Activated CD8-positive, alpha-beta memory T cell treated with anti-CD3 and anti-CD28 coated beads for 4 hours (primary cell): Measurements from ENCODE around the gene CLNK.

Experiments used
- DNase-seq, 2 donors: peaks; one replicate each; pipeline ENCODE4 v3.0.0-alpha.2; 2020; ENCODE audit warnings: low read depth in 2 of 2

The CLNK gene

DNA sequence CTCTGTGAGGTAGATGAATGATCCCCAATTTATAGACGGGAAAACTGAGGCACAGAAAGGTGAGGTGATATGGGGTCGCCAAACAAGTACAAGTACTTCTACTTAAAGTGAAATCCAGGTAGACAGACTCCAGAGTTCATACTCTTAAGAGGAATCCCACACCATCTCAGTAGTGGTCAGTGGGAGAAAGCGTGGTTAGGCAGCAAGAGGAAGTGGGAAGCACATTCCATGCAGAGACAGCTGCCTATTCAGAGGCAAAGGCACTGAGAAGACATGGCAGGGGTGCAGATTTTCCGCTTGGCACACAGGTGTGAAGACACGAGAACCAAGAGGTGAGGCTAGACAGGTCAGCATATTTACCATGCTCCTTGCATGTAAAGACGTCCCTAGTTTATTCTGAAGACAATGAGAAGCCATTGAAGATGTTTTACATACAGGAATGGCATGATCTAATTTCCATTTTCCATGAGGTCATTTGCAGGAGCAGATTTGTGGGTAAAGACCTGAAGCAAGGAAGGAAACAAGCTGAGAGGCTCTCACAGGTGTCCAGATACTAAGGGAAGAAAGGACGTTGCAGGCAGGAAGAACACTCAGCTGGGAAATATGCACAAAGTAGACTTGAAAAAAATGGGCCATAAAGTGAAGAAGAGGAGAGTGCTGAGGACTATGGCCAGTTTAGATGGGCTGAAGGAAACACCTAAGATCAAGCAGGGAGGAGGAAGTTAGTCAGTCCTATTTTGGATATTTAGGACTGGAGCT lies 17.3 kb upstream of the CLNK start:
- no peak for DNase-seq

DNA sequence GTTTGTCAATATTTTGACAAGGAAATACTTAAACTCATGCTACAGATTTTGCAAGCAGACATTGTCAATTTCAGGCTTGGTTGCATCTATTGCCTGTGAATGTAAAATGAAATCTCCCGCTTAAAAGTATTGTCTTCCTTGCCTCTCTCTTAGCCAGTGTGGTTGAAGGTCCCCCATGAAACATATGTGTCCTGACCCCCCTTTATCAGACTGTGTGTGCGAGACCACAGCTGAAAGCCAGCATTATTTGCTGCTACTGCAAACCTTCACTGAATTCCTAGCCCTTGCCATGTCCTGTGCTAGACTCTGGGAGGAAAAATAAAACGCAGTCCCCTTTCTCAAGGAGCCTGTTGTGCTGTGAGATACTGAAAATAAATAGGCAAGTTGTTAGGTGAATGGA lies 16.6 kb upstream of the CLNK start:
- DNase-seq: no peak

DNA sequence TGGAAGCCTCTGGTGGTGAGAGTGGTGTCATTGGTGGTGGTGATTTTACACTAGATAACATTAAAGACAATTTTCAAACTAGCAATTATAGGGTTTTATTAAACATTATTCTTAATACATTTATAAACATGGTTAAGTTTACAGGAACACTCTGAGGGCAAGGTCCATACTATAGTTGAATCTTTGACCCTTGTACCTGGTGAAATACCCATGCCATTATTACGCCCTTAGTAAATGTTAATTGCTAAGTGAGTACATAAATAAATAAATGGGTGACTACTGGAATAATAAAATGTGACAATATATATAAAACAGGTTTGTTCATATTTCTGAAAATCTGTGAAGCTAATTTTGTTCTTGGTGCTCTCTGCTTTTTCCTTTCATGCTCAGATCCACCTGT lies 13.6 kb upstream of the CLNK start:
- DNase-seq: no peak

DNA sequence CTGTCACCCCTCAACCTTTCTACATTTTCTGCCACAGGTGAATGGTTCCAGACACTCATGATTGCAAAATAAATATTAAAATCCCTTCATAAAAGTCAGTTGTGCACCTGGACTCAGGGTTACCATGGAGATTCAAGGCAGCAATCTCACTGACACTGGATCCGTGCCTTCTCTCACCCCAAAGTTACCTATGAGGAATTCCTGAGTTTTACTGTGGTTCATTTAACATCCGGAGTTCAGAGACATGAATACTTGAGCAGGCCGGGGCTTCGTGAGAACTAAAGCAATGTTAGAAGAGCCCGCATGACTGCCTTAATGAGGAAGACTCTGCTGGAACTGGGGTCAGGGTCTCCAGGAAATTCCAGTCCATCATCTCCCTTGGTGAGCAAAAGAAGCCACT lies 12.5 kb upstream of the CLNK start:
- no peak for DNase-seq

DNA sequence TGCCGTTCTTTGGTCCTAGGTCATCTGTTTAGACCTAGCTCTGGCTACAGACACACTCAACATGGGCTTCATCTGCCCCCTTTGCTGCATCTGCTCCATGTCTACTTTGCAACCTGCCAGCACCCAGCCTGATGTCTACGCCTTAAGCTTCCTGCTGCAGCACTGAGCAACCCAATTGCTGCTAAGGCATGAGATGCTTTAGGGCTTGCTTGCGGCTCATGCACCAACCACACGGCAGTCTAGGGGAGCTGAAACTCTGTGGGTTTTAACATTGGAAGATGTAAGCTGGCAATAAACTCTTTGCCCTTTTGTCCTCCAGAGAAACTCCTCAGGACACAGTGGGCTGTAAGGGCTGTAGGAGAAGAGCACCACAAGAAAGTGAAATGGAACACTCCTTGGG lies 11.7 kb upstream of the CLNK start:
- DNase-seq: no peak

DNA sequence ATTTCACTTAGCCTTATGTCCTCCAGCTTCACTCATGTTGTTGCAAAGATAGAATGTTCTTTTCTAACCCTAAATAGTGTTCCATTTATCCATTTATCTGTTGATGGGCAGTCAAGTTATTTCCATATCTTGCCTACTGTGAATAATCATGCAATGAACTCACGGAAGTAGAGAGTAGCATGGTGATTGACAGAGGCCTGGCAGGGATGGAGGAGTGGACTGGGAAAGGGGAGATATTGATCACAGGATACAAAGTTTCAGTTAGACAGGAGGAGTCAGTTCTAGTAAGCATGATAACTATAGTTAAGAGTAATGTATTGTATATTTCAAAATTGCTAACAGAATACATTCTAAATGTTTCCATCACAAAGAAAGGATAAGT lies 10.3 kb upstream of the CLNK start:
- DNase-seq: no peak

DNA sequence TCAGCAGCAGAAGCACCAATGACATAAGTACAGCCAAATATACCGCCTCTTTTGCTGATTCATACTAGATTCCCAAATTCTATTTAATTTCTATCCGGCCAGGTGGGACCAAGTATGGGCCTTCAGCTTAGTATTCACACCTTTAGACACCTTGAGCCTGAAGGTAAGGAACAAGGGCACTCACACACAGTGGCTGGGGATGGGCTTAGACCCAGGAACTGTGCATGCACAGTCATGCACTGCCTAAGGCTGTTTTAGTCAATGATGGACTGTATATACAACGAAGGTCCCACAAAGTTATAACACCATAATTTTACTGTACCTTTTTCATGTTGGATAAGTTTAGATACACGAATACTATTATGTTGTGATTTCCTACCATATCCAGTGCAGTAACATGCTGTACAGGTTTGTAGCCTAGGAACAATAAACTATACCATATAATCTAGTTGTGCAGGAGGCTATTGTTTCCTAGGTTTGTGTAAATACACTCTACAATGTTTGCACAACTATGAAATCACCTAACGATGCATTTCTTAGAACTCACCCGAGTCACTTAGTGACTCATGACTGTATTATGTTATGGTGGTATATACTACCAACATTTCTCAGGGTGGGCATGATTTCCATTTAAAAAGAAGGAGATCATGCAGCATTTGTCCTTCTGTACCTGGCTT lies 9.7 kb upstream of the CLNK start:
- no peak for DNase-seq

DNA sequence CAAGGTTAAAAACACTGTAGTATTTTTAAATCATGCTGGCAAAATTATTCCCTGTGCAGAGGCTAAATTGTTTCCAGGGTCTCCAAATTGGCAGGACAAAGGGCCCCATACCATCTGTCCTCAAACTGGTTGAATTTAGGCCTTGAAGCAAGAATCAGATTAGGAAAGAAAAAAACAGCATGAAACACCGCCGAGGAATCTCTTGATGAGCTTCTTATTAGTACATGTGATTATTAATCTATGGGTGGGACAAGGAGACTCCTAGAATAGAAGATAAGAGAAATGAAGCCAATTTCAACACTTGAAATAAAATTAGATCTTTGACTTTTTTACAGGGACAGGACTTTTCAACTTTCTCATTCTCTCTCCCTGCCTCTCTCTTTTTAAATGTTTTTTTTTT lies 7.1 kb upstream of the CLNK start:
- DNase-seq: no peak

DNA sequence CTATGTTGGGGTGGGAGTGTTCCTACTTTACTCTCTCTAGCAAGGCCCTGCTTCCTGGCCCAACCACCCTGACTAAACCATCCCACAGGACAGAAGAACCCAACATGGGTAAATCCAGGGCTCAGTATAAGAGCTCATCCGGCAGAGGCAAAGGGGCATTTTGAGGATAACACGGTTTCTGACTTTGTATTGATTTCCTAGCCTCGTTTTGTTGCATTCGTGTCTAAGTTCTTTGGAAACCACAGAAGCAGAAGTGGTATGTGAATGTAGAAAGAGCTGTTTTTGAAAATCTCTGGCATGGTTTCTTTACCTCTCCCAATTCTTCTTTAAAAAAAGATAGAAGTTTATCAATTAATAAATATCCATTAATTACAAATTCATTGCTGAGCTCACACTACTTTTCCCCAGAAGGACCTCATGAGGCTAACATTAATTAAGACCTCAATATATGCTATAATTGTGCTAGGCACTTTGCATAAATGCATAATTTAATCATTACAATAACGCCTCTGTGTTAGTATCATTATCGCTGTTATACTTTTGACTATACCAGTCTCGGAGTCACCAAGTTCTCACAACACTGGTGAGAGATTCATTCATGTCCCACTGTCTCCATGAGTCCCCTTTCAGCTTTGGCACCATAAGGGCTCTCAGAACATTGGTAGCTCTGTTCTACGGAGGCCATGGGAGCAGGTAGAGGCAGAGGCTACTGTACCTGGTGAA lies 5.8 kb upstream of the CLNK start:
- DNase-seq: no peak

DNA sequence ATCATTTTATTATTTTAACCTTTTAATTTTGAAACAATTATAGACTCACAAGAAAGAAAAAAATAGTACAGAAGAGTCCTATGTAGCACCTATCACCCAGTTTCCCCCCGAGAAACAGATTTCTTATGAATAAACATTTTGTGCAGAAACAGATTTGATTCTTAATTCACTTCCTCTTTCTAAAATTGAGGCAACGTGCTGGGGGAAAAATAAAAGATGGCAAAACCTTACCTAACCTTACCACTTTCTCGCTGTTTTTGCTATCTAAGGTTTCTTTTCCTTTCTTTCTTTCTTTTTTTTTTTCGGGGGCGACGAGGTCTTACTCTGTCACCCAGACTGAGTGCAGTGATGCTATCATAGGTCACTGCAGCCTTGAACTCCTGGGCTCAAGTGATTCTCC lies 4.3 kb upstream of the CLNK start:
- DNase-seq: no peak

DNA sequence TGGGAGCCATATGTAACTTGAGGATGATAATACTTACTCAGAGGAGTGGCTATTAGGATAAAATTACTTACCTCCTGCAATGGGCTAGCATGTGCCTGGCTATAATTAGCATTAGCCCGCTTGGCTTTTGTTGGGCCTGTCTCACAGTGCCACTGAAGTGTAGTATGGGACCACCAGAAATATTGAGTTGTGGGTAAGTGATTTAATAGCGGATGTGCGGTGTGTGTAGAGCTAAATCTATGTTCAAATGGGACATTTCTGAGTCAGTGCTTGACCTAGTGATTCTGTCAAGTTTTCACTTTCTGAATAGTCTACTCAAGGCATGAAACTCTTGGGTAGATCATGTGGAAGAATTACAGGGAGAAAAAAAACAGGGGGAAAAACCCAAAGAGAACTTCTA lies 3.5 kb upstream of the CLNK start:
- DNase-seq: no peak

DNA sequence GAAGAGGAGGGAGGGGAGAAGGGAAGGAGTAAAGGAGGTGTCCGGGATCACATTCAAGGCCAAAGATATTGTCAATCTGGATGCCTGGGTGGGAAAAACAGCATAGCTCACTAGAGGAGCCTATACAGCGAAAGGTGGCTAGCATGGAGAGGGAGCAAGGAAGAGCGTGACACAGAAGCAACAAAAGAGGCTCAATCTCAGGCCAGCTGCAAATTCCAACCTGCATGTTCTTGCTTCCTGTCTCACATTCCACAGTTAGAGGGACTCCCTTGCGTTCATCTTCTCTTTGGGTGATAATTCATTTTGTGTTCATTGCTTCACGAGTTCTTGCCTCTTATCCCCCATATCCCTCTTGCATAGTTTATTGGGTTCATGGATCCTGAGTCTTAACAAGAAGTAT lies 3.0 kb upstream of the CLNK start:
- DNase-seq: no peak

DNA sequence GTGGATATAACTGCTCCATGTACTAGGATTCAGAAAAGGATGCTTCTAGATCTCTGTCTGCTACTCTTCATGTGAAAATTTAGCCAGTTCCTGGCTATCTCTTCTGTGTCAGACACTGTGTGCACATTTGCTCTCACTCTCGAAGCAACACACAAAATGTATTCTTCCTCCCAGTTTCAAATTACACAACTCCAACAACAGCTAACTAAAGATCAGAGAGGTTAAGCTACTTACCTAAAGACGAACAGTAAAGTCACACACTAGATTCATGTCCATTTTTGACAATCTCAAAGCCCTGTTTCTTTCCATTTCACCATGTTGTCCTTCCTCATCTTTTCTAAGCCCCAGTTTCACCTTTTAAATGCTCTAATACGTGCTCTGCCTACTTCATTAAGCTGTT lies 2.2 kb downstream of the CLNK start:
- no peak for DNase-seq

DNA sequence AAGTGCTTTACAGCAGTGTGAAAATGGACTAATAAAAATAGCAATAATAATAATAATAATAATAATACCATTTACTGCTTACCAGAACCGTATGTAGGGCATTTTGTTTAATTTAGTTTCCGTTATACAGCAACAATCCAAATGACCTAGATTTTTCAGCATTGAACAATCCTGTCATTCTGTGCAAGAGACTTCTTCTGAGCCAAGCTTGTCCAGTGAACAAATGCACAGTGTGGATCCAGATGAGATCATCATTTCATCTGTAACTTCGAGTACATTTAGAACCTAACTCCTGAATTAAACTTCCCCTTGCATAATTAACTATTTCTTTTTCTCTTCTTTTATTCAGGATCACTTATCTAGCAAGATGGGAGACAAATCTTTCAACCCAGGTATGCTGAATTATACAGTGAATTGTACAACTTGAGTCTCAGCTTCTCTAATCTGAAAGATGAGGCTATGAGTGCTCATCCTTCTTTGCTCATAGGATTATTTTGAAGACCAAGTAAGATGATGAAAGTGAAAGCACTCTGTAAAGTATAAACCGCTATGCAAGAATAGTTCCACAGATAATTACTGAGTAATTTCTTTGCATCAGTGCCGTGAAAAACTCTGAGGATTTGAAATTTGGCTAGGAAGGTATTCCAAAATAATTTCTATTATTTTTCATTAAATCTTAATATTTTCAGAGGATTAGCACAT lies 6.6 kb downstream of the CLNK start:
- no peak for DNase-seq

DNA sequence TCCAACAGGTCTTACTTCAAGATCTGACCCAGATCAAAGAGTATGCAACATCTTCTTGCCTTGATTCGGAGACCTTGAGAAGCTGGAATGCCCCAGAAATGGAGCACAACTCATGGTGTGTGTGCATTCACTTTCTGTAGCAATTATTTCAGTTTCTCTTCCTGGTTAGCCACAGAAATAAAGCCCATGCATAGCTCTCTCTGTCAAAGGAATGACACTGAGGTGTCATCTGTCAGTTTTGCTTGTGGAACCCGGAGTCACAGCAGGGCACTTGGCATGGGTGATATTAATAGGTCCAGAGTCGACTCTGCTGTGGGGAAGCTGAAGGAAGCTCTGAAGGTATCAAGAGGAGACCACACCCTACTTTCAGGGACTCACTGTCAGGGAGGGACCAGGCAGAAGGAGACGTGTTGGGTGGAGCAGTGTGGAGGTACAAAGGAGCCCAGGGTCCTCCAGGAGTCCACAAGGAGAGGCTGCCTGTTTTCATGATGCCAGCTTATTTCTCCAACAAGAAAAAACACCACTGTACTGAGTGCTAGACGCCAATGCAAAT lies 10.7 kb downstream of the CLNK start:
- DNase-seq: no peak

DNA sequence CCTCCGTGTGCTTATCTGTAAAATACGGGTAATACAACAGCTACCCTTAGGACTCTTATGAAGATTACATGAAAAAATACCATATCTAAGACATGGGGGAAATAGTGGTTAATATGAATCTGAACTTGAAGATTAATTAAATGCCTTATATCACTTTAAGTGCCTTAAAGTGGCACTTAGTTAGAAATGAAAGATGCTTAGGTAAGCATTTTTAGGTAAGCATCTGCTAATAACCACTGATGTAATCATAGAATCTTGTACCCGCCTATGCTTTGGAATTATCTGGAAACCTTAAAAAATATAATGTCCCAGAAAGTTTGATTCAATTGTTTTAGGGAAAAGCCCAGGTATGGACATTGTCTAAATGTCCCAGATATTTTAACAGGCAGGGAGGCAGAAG lies 12.2 kb downstream of the CLNK start:
- DNase-seq: no peak

DNA sequence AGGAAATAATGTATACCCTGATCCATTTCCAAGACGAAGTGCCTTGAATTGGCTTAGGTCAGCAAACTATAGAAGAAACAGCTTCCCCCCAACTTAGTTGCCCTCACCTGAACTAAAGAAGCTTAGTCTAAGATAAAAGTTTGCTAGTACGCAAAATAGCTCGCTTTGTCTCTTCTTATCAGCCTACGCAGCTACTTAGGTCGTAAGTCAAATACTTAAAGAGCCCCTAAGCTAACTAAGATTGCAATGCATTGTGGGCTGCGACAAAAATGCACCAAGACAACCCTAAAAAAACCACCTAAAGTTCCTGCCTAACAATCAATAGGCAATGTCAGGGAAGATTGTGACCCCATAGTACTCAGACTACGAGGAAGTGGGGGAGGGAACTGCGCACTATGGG lies 12.8 kb downstream of the CLNK start:
- no peak for DNase-seq

DNA sequence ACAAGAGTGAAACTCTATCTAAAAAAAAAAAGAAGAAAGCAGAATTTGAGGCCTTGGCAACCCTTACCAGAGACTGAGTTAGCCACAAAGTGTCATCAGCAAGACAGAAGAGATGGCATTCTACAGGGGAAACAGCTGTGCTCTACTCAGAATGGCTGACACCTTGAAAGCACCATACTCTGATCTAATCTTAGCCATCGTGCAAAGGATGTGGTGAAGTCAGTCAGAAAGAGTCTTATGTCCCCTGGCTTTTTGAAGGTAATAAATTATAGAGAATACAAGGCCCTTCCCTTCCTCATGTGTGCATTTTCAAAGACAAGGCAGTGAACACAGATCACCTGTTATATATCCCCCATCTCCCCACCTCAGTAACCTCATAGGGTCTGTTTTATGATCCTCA lies 13.2 kb downstream of the CLNK start:
- no peak for DNase-seq

DNA sequence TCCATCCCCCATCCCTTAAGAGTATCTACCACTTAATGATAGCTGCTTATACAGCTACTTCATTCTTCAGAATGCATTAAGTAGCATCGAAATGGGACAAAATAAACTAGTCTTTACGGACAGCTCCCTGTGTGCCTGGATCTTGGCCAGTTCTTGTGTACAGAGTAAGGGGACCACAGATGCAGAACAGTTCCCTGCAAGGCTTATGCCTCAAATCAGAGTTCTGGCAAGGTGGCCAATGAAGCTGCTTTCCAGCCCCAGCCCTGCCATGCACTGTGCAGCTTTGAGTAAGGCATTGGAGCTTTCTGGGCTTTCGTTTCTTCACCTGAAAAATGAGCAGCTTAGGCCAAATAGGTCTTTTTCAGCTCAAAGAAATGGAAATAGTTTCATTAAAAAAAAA lies 14.2 kb downstream of the CLNK start:
- DNase-seq: no peak

DNA sequence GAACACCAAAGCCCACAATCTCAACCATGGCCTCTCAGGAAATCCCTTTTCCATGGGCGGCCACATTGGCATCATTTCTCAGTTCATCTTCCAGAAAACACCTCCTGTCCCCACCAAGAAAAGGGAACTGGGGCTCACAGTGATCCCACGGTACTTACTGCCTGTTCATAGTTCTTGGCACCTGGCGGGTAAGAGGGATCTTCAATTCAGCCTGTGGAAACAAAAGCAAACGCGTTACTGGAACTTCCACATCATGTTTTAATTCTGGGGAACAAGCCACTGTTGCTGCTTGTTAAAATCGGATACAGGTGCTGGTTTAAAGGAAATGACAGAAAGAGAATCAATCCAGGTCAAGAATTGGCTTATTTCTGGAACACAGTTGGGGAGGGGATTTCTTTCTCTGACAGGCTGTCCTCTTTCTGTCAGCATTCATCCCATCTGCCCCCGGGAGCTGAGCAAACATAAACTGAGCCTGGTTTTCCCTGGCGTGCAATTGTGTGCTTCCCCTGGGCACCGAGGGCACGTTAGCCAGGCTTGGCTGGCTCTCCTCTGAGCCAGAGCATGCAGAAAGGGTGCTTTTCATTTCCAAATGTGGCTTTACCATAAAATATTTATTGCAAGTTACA lies 16.8 kb downstream of the CLNK start:
- DNase-seq: no peak

DNA sequence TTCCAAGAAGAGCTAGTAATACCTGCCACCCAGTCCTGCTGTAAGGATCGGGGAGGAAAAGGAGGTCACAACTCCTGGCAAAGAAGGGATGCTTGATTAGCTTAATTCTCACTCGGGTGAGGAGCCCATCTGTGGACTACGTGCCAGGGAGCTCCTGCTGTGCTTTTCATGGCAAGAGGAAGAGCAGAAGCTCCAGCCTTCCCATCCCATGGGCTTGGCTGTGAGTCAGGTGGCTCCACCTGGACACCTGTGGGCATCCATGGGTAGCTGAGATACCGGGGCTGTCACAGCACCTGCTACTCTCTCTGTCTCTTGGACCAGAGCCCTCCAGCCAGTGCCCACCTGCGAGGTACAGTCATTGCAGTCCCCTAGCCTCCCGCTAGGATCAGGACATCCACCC lies 18.0 kb downstream of the CLNK start:
- DNase-seq: no peak

DNA sequence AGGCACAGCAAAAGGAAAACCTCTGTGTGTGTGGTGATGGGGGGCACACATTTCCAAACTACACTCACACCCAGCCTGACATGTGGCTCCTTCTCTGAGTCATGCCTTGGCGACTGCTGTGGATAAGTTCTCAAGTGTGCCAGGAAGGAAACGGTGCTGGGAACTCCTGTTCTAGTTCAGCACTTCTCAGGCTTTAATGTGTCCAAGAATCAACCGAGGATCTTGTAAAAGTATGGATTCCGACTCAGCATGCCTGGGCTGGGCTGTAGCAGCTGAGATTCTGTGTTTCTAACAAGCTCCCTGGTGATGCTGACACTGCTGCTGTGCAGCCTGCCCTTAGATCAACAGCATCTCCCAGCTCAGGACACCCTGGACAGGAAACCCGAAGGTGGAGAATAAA lies 20.2 kb downstream of the CLNK start:
- DNase-seq: no peak
